C4-2B (cell line): ENCODE results near the gene KRTAP19-4.

Source experiments
- ZFX ChIP-seq: fragments of 450-650 bp; IDR thresholded peaks from 2 replicates; pipeline ENCODE4 v1.6.1; 2017
- TF ChIP-seq, protein P1 (sequence below): fragments of 450-650 bp; conservative IDR thresholded peaks from 2 replicates; pipeline ENCODE4 v1.5.1; 2017; ENCODE audit warnings: mild to moderate bottlenecking

DNA sequence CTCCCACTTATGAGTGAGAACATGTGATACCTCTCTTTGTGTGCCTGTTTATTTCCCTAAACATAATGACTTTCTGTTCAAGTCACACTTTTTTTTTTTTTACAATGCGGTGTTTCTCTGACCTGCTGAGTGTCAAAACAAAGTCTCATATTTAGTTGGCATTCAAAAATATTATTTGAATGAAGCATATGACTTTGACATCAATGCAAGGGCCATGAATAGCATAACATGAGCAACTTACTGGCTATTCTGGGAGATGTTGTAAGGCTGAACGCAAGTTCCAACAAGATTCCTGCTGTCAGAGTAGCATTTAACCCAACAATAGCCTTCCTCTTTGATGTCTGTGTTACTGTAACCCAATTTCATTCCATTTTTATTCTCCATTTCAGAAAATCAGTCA lies 14.8 kb downstream of the KRTAP19-4 start:
- TF ChIP-seq, protein P1, sequence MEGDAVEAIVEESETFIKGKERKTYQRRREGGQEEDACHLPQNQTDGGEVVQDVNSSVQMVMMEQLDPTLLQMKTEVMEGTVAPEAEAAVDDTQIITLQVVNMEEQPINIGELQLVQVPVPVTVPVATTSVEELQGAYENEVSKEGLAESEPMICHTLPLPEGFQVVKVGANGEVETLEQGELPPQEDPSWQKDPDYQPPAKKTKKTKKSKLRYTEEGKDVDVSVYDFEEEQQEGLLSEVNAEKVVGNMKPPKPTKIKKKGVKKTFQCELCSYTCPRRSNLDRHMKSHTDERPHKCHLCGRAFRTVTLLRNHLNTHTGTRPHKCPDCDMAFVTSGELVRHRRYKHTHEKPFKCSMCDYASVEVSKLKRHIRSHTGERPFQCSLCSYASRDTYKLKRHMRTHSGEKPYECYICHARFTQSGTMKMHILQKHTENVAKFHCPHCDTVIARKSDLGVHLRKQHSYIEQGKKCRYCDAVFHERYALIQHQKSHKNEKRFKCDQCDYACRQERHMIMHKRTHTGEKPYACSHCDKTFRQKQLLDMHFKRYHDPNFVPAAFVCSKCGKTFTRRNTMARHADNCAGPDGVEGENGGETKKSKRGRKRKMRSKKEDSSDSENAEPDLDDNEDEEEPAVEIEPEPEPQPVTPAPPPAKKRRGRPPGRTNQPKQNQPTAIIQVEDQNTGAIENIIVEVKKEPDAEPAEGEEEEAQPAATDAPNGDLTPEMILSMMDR = no peak
- no peak for TF ChIP-seq ZFX
